Uterus (tissue), 2 donors: ENCODE results near the gene KLHDC4.

ENCODE experiments used
- CTCF ChIP-seq, 4 experiments: fragments of 200-600 bp in 2 of 4; fragments of 450-650 bp in 2 of 4; sonication (generic) in 2 of 4; IDR thresholded peaks; one replicate each; pipeline ENCODE4 v1.5.1; 2016 to 2019; ENCODE audit warnings: antibody characterized with exemption in 4 of 4, mild to moderate bottlenecking in 2 of 4, moderate library complexity in 1 of 4
- POLR2A ChIP-seq, 2 donors: fragments of 450-650 bp; IDR thresholded peaks; one replicate each; pipeline ENCODE4 v1.6.1; 2016; ENCODE audit warnings: antibody characterized with exemption in 2 of 2, mild to moderate bottlenecking in 1 of 2, moderate library complexity in 1 of 2

DNA sequence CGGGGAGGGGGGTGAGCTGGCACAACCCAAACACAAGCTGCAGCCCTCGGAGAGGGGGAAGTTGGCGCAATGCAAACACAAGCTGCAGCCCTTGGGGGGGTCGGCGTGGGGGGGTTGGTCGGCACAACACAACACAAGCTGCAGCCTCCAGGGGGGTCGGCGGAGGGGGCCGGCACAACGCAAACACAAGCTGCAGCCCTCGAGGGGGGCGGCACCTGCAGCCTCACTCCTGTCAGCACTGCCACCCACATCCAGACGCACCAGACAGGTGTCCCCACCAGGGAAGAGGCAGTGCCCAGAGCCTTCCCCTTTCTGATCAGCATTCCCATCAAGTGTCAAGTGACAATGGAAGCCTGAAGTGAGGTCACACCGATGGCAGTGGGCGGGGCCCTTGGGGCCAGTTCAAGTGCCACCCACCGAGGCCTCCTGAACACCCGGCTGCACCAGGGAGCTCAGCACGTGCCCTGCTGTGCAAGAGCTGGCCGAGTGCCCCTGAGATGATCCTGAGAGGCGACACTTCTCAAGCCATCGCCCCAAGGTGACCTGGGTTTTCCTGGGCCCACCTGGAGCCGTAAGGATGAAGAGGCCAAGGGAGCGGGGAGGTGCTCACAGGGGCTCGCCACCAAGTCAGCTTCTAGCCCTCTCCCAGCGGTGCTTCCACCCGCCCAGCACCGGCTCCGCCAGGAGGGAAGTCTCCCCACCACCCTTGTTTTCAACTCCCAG, 59.3 kb downstream of the KLHDC4 start:
- TF ChIP-seq CTCF (IDR thresholded peaks at IDR 0.05) (no peak), POLR2A (IDR thresholded peaks at IDR 0.05) (no peak)
